ENCODE data around the gene IER3.
"Not testable (repeated sequence)": the region's sequence is repeated elsewhere in the genome, so short reads cannot be mapped to it uniquely, and the experiment has no call there.

IER3 gene

DNA sequence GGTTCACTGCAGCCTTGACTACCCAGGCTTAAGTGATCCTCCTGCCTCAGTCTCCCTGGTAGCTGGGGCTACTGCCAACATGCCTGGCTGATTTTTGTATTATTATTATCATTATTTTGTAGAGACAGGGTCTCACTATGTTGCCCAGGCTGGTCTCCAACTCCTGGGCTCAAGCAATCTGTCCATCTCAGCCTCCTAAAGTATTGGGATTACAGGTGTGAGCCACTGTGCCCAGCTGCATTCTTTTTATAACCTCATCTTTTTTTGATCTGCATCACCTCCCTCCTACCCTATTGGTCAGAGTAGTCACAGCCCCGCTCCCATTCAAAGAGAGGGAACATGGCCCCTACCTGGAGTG lies 23.6 kb upstream of the IER3 start:
- DNase-seq, result no peak

- DNase-seq, result no peak
Observed at GRCh38 chr6:30767158-30767943, 23.0 kb upstream of the IER3 start.

GRCh38 chr6:30766461-30767157 lies 22.3 kb upstream of the IER3 start:
- no peak for DNase-seq

- not testable (repeated sequence) for DNase-seq
Observed at GRCh38 chr6:30765495-30765894, 21.1 kb upstream of the IER3 start.

DNA sequence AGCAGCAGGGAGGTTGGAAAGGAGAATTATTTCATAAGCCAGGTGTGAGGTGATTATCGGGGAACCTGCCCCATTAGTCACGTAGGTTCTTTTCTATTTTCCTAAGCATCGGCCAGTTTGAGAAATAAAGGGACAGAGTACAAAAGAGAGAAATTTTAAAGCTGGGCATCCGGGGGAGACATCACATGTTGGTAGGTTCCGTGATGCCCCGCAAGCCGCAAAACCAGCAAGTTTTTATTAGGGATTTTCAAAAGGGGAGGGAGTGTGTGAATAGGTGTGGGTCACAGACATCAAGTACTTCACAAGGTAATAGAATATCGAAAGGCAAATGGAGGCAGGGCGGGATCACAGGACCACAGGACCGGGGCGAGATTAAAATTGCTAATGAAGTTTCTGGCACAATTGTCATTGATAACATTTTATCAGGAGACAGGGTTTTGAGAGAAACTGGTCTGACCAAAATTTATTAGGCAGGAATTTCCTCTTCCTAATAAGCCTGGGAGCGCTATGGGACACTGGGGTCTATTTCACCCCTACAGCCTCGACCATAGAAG lies 20.2 kb upstream of the IER3 start:
- not testable (repeated sequence) for DNase-seq

DNA sequence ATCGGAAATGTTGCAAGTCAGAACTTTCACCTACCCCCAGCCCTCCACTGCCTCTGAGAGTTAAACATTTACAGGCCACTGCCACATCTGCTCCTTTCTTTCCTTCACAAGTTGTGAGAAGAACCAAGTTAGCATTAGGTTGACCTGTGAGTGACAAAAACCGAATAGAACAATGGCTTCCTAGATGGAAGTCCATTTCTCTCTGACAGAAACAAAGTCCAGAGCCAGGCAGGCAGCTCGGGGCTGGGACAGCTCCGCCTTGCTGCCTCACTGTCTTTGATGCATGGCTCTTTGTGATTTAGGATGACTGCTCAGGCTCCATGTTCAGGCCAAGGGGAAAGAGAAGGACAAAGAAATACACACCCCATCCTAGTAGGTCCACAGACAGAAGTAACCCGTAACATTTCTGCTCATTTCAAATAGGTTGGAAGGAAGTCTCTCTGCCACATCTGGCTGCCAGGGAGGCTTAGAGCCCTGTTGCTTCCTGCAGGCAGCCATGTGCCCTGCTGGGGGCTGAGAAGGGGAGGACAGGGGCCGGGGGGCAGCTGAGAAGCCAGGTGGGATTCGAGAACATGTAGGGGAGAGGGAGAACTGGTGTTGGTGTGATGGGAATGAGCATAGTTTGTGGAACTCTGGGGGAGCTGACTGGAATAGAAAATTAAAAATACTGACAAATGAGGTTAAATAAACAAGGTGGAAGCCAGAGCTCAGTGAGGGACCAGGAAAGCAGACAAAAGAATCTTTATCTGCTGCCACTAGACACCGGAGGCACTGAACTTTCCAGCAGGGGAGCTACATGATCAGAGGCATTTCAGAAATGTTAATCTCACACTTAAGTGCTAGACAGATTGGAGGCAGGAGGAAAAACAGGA lies 19.5 kb upstream of the IER3 start:
- peak; percentile 73 for DNase-seq

- DNase-seq, result no peak
Observed at GRCh38 chr6:30763155-30763617, 18.8 kb upstream of the IER3 start.

DNA sequence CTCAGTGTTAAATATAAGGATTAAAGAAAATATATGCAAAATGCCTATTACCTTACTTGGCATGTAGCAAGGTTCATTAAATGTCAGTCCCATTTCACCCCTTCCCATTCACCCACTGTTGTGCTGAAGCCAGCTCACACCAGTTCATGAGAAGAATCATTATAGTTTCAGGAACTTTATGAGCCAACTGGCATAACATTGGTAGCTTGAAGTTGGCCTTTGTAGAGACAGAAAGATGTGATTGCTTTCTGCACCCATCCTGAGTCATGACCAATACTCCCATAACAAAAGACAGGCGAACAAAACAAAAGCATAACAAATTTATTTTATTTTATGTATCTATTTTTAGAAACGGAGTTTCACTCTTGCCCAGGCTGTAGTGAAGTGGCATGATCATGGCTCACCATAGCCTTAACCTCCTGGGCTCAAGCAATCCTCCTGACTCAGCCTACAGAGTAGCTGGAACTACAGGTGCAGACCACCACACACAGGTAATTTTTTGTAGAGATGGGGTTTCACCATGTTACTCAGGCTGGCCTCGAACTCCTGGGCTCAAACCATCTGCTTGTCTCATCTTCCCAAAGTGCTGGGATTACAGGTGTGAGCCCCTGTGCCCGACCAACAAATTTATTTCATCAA lies 17.6 kb upstream of the IER3 start:
- no peak for DNase-seq

- no peak for DNase-seq
Observed at GRCh38 chr6:30760549-30760948, 16.2 kb upstream of the IER3 start.

GRCh38 chr6:30759575-30760239 lies 15.4 kb upstream of the IER3 start:
- peak; percentile 98 for DNase-seq

- DNase-seq, result no peak
Observed at GRCh38 chr6:30757261-30757904, 13.0 kb upstream of the IER3 start.

- DNase-seq, result not testable (repeated sequence)
Observed at GRCh38 chr6:30756405-30757003, 12.2 kb upstream of the IER3 start.

GRCh38 chr6:30754631-30755030 lies 10.3 kb upstream of the IER3 start:
- DNase-seq, result peak; percentile 89

- DNase-seq, result peak; percentile 100
Observed at GRCh38 chr6:30752157-30752927, 8.0 kb upstream of the IER3 start.

- DNase-seq, result no peak
Observed at GRCh38 chr6:30750379-30750668, 6.0 kb upstream of the IER3 start.

DNA sequence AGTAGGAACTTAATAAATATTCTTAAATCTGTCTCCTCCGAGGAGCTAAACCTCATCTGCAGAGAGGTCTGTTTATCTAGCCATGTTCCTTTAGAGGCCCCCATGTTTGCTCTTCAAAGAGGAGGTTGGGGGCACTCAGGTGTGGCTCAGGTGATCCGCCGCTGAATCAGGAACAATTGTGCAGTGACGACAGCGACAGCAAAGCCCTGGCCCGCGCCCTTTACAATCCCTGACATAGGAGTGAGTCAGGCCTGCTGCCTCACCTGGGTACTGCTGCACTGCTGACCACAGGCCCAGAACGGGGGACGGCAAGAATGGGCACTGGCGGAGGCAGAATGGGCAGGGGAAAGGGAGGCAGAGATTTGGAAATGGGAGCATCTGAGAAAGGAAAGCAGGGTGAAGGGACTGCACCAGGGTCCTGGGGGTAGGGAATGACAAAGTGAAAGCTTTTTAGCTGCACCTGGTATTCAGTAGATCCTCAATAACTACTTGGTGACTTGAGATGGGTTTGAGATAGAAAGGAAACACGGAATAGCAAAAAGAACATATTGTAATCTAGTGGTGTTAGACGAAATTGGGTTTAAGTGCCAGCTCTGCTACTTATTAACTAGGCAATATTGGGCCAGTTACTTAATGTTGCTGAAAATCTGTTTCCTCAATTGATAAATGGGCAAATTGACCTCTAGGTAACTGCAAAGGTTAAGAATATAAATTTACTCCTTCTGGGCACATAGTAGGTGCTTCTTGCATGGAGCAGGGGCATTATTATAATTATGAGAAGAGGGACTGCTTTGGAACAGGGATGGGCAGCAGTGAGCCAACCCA lies 5.4 kb upstream of the IER3 start:
- no peak for DNase-seq

GRCh38 chr6:30748851-30749540 lies 4.6 kb upstream of the IER3 start:
- no peak for DNase-seq

DNA sequence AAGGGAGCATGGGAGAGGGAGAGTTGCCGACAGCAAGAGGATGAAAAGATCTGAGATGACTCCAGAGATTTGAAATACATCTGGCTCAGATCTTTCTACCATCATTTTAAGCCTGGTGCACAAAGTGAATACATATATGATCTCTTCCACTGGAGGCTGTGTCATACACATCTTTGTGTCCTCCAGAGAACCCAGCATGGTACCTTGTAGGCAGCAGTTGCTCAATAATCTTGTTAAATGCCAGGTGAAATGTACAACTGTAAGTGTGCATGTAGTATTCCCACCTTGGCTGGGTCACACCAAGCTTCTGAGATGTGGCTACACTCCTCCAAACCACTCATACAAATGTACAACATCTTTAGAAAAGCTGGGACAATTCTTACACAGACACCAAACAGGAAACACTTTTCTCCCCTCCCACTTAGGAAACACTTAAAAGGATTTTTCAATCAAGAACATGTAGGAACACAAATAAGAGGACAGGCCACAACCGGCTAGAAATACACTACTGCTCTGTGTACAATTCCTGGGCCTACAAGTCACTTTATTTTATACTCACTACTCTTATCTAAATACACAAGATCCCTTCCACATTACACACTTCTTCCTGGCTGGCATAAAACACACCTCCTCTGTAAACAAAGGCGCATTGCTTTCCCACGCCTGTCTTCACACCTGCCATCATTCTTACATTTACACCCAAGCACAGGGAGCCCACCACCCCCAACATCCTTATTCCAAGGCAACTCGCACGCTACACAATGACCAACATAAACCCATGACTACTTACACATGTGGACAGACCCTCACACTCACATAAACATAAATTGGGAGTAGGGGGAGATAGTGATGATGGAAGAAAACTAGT lies 3.8 kb upstream of the IER3 start:
- DNase-seq, result no peak
